A673 (cell line): ENCODE measurements around the gene BSPRY.
"Not testable (repeated sequence)": the region's sequence is repeated elsewhere in the genome, so short reads cannot be mapped to it uniquely, and the experiment has no call there.

Experiments
- CTCF ChIP-seq: fragments of 300-800, 200-600 bp; sonication (generic); conservative IDR thresholded peaks from 2 replicates; pipeline ENCODE4 v1.5.1; 2017; ENCODE audit warnings: low read depth, mild to moderate bottlenecking, antibody characterized with exemption, low read length, moderate library complexity, mixed read lengths
- EZH2 ChIP-seq: fragments of 200-600 bp; sonication (generic); IDR thresholded peaks from 2 replicates; pipeline ENCODE4 v1.6.1; 2017; ENCODE audit warnings: borderline replicate concordance, low read depth, mild to moderate bottlenecking, mixed read lengths, antibody characterized with exemption, low read length; ENCODE audit not compliant: poor library complexity, severe bottlenecking

GRCh38 chr9:113381441-113381840, 32.1 kb downstream of the BSPRY start:
- not testable (repeated sequence) for TF ChIP-seq CTCF, EZH2
